HCT116 (cell line): ENCODE measurements around the gene FAM227B. TPM values are rescaled to one million over a fixed set of nuclear protein-coding genes. Genes with fewer than 3 reads are reported as not detected.
A peak's percentile ranks its signal among the peaks of the same experiment; 100 is the strongest.
"Not testable (repeated sequence)": the region's sequence is repeated elsewhere in the genome, so short reads cannot be mapped to it uniquely, and the experiment has no call there.

Source experiments
- ATAC-seq: fragments of 200-7000 bp; cut with Tn5 transposase; 2 replicates; pipeline ENCODE4 v1.9.1; 2020; ENCODE audit warnings: mild to moderate bottlenecking, moderate library complexity
- BruUV-seq: library from RNA; stranded (reverse); fragments of 400-500 nt; replicated peaks from 2 replicates; lab custom pipeline; 2021; lab: Mats Ljungman, UMichigan
- CTCF ChIA-PET: fragments of 300-600 bp; sonication (Branson Sonifier 250); formaldehyde crosslinking; loops from one replicate; lab custom pipeline; 2021; ENCODE audit warnings: antibody characterized with exemption; lab: Charles Lee
- POLR2A ChIA-PET: fragments of 300-600, 350-600 bp; sonication (Branson Sonifier 250); formaldehyde crosslinking; loops from one replicate; lab custom pipeline; 2021; ENCODE audit warnings: antibody characterized with exemption; lab: Charles Lee
- RAD21 ChIA-PET, 2 experiments: fragments of 300-600 bp; sonication (Branson Sonifier 250); formaldehyde crosslinking; loops; one replicate each; lab custom pipeline; 2023; ENCODE audit warnings: low total read pairs in 2 of 2; ENCODE audit not compliant: uncharacterized antibody in 2 of 2, unreplicated experiment in 2 of 2, low non-redundant PET in 1 of 2; lab: Charles Lee
- DNase-seq: peaks from one replicate; pipeline ENCODE4 v3.0.0-alpha.2; 2010; ENCODE audit warnings: low read depth, low spot score
- H2AFZ ChIP-seq: fragments of 200-600 bp; shearing (Covaris generic), sonication (generic); 2 replicates; pipeline ENCODE4 v1.6.1; 2017; ENCODE audit warnings: low read depth, mixed run types, mixed read lengths, antibody characterized with exemption, low read length; ENCODE audit not compliant: poor library complexity, severe bottlenecking
- H3K27ac ChIP-seq: 2 replicates; pipeline ENCODE4 v1.5.1; 2012; ENCODE audit warnings: low read depth, low read length
- H3K27me3 ChIP-seq: fragments of 200-600 bp; sonication (generic); 2 replicates; pipeline ENCODE4 v1.6.1; 2016; ENCODE audit warnings: mixed run types, low read length, mixed read lengths; ENCODE audit not compliant: insufficient read depth
- H3K36me3 ChIP-seq, 2 experiments: fragments of 200-500 bp in 1 of 2; fragments of 200-600 bp in 1 of 2; sonication (Bioruptor generic) in 1 of 2; sonication (generic) in 1 of 2; 2 replicates each; pipeline versions ENCODE4 v1.5.1 to v1.6.1; 2014 to 2016; ENCODE audit warnings: low read length in 2 of 2, inconsistent platforms in 1 of 2, mixed read lengths in 1 of 2, mixed run types in 1 of 2; ENCODE audit not compliant: insufficient read depth in 2 of 2, control insufficient read depth in 1 of 2
- H3K4me1 ChIP-seq, 2 experiments: fragments of 200-600 bp in 1 of 2; sonication (generic) in 1 of 2; 2 replicates each; pipeline versions ENCODE4 v1.5.1 to v1.6.1; 2012 to 2017; ENCODE audit warnings: low read length in 2 of 2, inconsistent platforms in 1 of 2, mild to moderate bottlenecking in 1 of 2, mixed read lengths in 1 of 2, mixed run types in 1 of 2, moderate library complexity in 1 of 2; ENCODE audit not compliant: insufficient read depth in 2 of 2, control insufficient read depth in 1 of 2
- H3K4me2 ChIP-seq: fragments of 200-600 bp; sonication (generic); 2 replicates; pipeline ENCODE4 v1.6.1; 2017; ENCODE audit warnings: mixed run types, low read length, mixed read lengths
- H3K4me3 ChIP-seq, 2 experiments: fragments of 200-600 bp in 1 of 2; sonication (generic) in 1 of 2; replicated peaks in 1 of 2; 2 replicates each; pipeline ENCODE4 v1.5.1; 2011 to 2016; ENCODE audit warnings: low read length in 2 of 2, control low read depth in 1 of 2, low read depth in 1 of 2, mild to moderate bottlenecking in 1 of 2, mixed read lengths in 1 of 2, mixed run types in 1 of 2
- H3K79me2 ChIP-seq: fragments of 200-600 bp; sonication (generic); 2 replicates; pipeline ENCODE4 v1.6.1; 2017; ENCODE audit warnings: mild to moderate bottlenecking, mixed run types, low read length, moderate library complexity, mixed read lengths; ENCODE audit not compliant: insufficient read depth
- H3K9ac ChIP-seq: fragments of 200-600 bp; sonication (generic); 2 replicates; pipeline ENCODE4 v1.6.1; 2016; ENCODE audit warnings: low read length, mixed read lengths
- H3K9me2 ChIP-seq: fragments of 200-600 bp; sonication (generic), shearing (Covaris generic); 2 replicates; pipeline ENCODE4 v1.6.1; 2017; ENCODE audit warnings: mixed run types, mild to moderate bottlenecking, moderate library complexity; ENCODE audit not compliant: insufficient read depth
- H3K9me3 ChIP-seq, 2 experiments: fragments of 200-500 bp in 1 of 2; fragments of 200-600 bp in 1 of 2; sonication (Bioruptor generic) in 1 of 2; sonication (generic) in 1 of 2; 2 replicates each; pipeline ENCODE4 v1.6.1; 2014 to 2017; ENCODE audit warnings: low read length in 2 of 2, mixed read lengths in 2 of 2, inconsistent platforms in 1 of 2, low read depth in 1 of 2, mild to moderate bottlenecking in 1 of 2, mixed run types in 1 of 2, moderate library complexity in 1 of 2; ENCODE audit not compliant: control insufficient read depth in 1 of 2, insufficient read depth in 1 of 2
- H4K20me1 ChIP-seq: fragments of 200-600 bp; sonication (generic), shearing (Covaris generic); 2 replicates; pipeline ENCODE4 v1.6.1; 2017; ENCODE audit warnings: mixed run types, mild to moderate bottlenecking, moderate library complexity; ENCODE audit not compliant: insufficient read depth
- EZH2 ChIP-seq: fragments of 200-600 bp; sonication (generic); IDR thresholded peaks from 2 replicates; pipeline ENCODE4 v1.6.1; 2017; ENCODE audit warnings: antibody characterized with exemption, mixed run types
- POLR2AphosphoS5 ChIP-seq: IDR thresholded peaks from 2 replicates; pipeline ENCODE4 v1.6.1; 2011; ENCODE audit warnings: mild to moderate bottlenecking, low read depth, low read length, moderate library complexity
- YY1 ChIP-seq: IDR thresholded peaks from 2 replicates; pipeline ENCODE4 v1.6.1; 2011; ENCODE audit warnings: low read length, low read depth, moderate library complexity, mild to moderate bottlenecking; ENCODE audit not compliant: insufficient replicate concordance; ENCODE audit errors: extremely low read depth
- ZFX ChIP-seq: fragments of 450-650 bp; IDR thresholded peaks from 2 replicates; pipeline ENCODE4 v1.6.1; 2017
- intact Hi-C: fragments of 100-400 bp; cut with micrococcal nuclease; formaldehyde crosslinking; loops from 2 replicates; pipeline ENCODE4 v1.10.0; 2022
- total RNA-seq: library from RNA; stranded (reverse); gene quantifications from one replicate; pipeline ENCODE4 v1.2.1, GENCODE V29; 2021; ENCODE audit not compliant: unreplicated experiment
- TF ChIP-seq, protein P1 (sequence below): IDR thresholded peaks from 2 replicates; pipeline ENCODE4 v1.6.1; 2012; ENCODE audit warnings: low read depth
- TF ChIP-seq, protein P2 (sequence below): IDR thresholded peaks from 2 replicates; pipeline ENCODE4 v1.6.1; 2012

Gene FAM227B
- total RNA-seq, 1 experiment from 2014 or later = 6.9 TPM

DNA sequence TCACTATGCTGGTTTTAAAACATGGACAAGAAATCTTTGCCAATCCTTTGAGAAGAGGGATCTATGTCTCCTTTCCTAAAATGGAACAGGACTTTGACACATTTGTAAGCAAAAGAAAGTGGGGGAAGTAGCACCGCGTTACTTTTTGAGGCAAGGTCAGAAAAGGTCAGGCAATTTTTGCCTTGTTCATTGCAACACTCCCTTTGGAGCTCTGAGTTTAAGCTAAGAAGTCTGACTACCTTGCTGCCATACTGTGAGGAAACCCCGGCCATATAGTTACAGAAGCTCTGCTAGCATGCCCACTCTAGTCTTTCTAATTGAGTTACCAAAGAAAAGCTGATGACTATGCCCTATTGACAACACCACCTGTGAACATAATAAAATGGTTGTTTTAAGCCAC, 1.4 kb downstream of the FAM227B start:
- CTCF ChIA-PET = no interaction called here
- no TSS peak for BruUV-seq
- no peak overlapping the region for H3K27ac ChIP-seq

DNA sequence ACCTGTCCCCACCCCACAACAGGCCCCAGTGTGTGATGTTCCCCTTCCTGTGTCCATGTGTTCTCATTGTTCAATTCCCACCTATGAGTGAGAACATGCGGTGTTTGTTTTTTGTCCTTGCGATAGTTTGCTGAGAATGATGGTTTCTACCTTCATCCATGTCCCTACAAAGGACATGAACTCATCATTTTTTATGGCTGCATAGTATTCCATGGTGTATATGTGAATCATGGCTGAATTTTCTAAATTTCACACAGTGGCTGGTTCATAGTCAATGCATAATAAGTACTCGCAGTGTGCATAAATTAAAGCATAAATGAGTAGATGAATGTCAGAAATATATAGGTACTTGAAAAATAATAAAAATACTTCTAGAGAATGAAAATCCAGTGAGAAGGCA, 8.4 kb downstream of the FAM227B start:
- H3K36me3 ChIP-seq, POLR2A ChIA-PET, H4K20me1 ChIP-seq, intact Hi-C loops, ATAC-seq, H3K9me3 ChIP-seq, H3K27me3 ChIP-seq, H3K9me2 ChIP-seq, BruUV-seq, CTCF ChIA-PET, H3K79me2 ChIP-seq, H2AFZ ChIP-seq, H3K4me1 ChIP-seq, H3K27ac ChIP-seq, H3K4me2 ChIP-seq, H3K4me3 ChIP-seq, RAD21 ChIA-PET, DNase-seq, H3K9ac ChIP-seq: not testable (repeated sequence)

More for the DNA sequence above, 1.4 kb downstream of the FAM227B start:
- H3K79me2 ChIP-seq = peaks cover 34% of the 10 kb centered on the region
- H3K36me3 ChIP-seq = 0 out of 4 replicates have a peak, but pooled peaks cover 0 to 9% of the 10 kb centered on the region in 2 experiments
- peaks cover 10 to 11% of the 10 kb centered on the region in 2 experiments; a peak in 2 of 4 replicates for H3K4me1 ChIP-seq
- no peak overlapping the region for H2AFZ ChIP-seq
- no peak overlapping the region for H3K9ac ChIP-seq
- ChIA-PET RAD21 (no interaction called here), POLR2A (no interaction called here)
- ATAC-seq (no peak), DNase-seq (no peak)
- intact Hi-C loops = no loop called here
- peaks cover 0 to 4% of the 10 kb centered on the region in 2 experiments; a peak in 2 of 4 replicates for H3K9me3 ChIP-seq
- no peaks in the 10 kb centered on the region for H4K20me1 ChIP-seq
- H3K4me3 ChIP-seq = no peak overlapping the region
- H3K4me2 ChIP-seq = peak overlapping the region; percentile 78; the same call in 1 of the 2 replicates
- H3K27me3 ChIP-seq = no peaks in the 10 kb centered on the region
- H3K9me2 ChIP-seq = no peaks in the 10 kb centered on the region
- TF ChIP-seq EZH2 (no peak), POLR2AphosphoS5 (no peak), YY1 (no peak), ZFX (no peak)
- TF ChIP-seq, protein P1, sequence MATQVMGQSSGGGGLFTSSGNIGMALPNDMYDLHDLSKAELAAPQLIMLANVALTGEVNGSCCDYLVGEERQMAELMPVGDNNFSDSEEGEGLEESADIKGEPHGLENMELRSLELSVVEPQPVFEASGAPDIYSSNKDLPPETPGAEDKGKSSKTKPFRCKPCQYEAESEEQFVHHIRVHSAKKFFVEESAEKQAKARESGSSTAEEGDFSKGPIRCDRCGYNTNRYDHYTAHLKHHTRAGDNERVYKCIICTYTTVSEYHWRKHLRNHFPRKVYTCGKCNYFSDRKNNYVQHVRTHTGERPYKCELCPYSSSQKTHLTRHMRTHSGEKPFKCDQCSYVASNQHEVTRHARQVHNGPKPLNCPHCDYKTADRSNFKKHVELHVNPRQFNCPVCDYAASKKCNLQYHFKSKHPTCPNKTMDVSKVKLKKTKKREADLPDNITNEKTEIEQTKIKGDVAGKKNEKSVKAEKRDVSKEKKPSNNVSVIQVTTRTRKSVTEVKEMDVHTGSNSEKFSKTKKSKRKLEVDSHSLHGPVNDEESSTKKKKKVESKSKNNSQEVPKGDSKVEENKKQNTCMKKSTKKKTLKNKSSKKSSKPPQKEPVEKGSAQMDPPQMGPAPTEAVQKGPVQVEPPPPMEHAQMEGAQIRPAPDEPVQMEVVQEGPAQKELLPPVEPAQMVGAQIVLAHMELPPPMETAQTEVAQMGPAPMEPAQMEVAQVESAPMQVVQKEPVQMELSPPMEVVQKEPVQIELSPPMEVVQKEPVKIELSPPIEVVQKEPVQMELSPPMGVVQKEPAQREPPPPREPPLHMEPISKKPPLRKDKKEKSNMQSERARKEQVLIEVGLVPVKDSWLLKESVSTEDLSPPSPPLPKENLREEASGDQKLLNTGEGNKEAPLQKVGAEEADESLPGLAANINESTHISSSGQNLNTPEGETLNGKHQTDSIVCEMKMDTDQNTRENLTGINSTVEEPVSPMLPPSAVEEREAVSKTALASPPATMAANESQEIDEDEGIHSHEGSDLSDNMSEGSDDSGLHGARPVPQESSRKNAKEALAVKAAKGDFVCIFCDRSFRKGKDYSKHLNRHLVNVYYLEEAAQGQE = no peak
- TF ChIP-seq, protein P2, sequence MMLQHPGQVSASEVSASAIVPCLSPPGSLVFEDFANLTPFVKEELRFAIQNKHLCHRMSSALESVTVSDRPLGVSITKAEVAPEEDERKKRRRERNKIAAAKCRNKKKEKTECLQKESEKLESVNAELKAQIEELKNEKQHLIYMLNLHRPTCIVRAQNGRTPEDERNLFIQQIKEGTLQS = no peak
